Naive thymus-derived CD4-positive, alpha-beta T cell (primary cell): ENCODE data around the gene PLCZ1. TPM values are rescaled to one million over a fixed set of nuclear protein-coding genes. Genes with fewer than 3 reads are reported as not detected.

Experiments used
- ATAC-seq: fragments of 150-1000 bp; cut with Tn5 transposase; 2 replicates; pipeline ENCODE4 v1.10.0; 2021; ENCODE audit warnings: mild to moderate bottlenecking, moderate library complexity
- CTCF ChIA-PET: fragments of 350-600 bp; sonication (Branson Sonifier 250); formaldehyde crosslinking; loops from one replicate; lab custom pipeline; 2021; ENCODE audit warnings: antibody characterized with exemption; lab: Charles Lee
- POLR2A ChIA-PET: fragments of 350-600 bp; sonication (Branson Sonifier 250); formaldehyde crosslinking; loops from one replicate; lab custom pipeline; 2021; ENCODE audit warnings: antibody characterized with exemption, inconsistent platforms; lab: Charles Lee
- DNase-seq, 9 donors: peaks; one replicate each; pipeline versions ENCODE4 v3.0.0 to v3.0.0-alpha.2; 2020 to 2022; ENCODE audit warnings: mixed read lengths in 1 of 9
- H3K27ac ChIP-seq: one replicate; pipeline ENCODE4 v1.7.0; 2013; ENCODE audit warnings: mild to moderate bottlenecking, low read depth, low read length, moderate library complexity
- H3K27me3 ChIP-seq, 2 donors: one replicate each; pipeline ENCODE4 v1.7.0; 2013; ENCODE audit warnings: low read length in 2 of 2, mild to moderate bottlenecking in 2 of 2, moderate library complexity in 2 of 2; ENCODE audit not compliant: control insufficient read depth in 2 of 2, insufficient read depth in 2 of 2
- H3K36me3 ChIP-seq, 3 experiments: 1 replicate in 2 of 3; 2 replicates in 1 of 3; pipeline ENCODE4 v1.7.0; 2013; ENCODE audit warnings: low read length in 3 of 3, mild to moderate bottlenecking in 3 of 3, moderate library complexity in 1 of 3; ENCODE audit not compliant: insufficient read depth in 3 of 3, control insufficient read depth in 2 of 3
- H3K4me1 ChIP-seq, 2 donors: one replicate each; pipeline ENCODE4 v1.7.0; 2013; ENCODE audit warnings: low read length in 2 of 2, mild to moderate bottlenecking in 2 of 2, moderate library complexity in 1 of 2; ENCODE audit not compliant: control insufficient read depth in 2 of 2, insufficient read depth in 2 of 2
- H3K4me3 ChIP-seq: 2 replicates; pipeline ENCODE4 v1.7.0; 2013; ENCODE audit warnings: mild to moderate bottlenecking, low read length
- H3K9me3 ChIP-seq, 3 experiments: 1 replicate in 2 of 3; 2 replicates in 1 of 3; pipeline ENCODE4 v1.7.0; 2013; ENCODE audit warnings: low read length in 3 of 3; ENCODE audit not compliant: control insufficient read depth in 2 of 3
- H3K27ac Mint-ChIP-seq, 9 donors: one replicate each; pipeline ENCODE4 v1.8.0; 2020 to 2022; ENCODE audit warnings: mixed read lengths in 9 of 9, mild to moderate bottlenecking in 8 of 9, moderate library complexity in 5 of 9, inconsistent platforms in 2 of 9
- H3K27me3 Mint-ChIP-seq, 5 donors: one replicate each; pipeline ENCODE4 v1.8.0; 2021 to 2022; ENCODE audit warnings: mixed read lengths in 5 of 5, mild to moderate bottlenecking in 1 of 5
- H3K36me3 Mint-ChIP-seq, 5 donors: one replicate each; pipeline ENCODE4 v1.8.0; 2020 to 2022; ENCODE audit warnings: mixed read lengths in 5 of 5, mild to moderate bottlenecking in 3 of 5, inconsistent platforms in 1 of 5
- H3K4me1 Mint-ChIP-seq, 7 donors: one replicate each; pipeline ENCODE4 v1.8.0; 2020 to 2022; ENCODE audit warnings: mixed read lengths in 7 of 7, mild to moderate bottlenecking in 3 of 7, inconsistent platforms in 1 of 7
- H3K4me3 Mint-ChIP-seq, 10 donors: one replicate each; pipeline ENCODE4 v1.8.0; 2020 to 2022; ENCODE audit warnings: mild to moderate bottlenecking in 10 of 10, mixed read lengths in 10 of 10, moderate library complexity in 6 of 10, inconsistent platforms in 2 of 10
- H3K9me3 Mint-ChIP-seq, 11 donors: one replicate each; pipeline ENCODE4 v1.8.0; 2020 to 2022; ENCODE audit warnings: mixed read lengths in 11 of 11, mild to moderate bottlenecking in 4 of 11, inconsistent platforms in 1 of 11, moderate library complexity in 1 of 11
- intact Hi-C, 2 donors: fragments of 100-400 bp; cut with micrococcal nuclease; formaldehyde crosslinking; loops; one replicate each; pipeline ENCODE4 v1.15.1; 2023
- polyA plus RNA-seq, 2 donors: library from polyadenylated mRNA; unstranded; fragments of 300-500 nt; fragmentation: Illumina TruSeq; gene quantifications; one replicate each; pipeline ENCODE4 v1.2.3, GENCODE V29; 2021
- total RNA-seq, 6 experiments: library from RNA in 5 of 6; stranded (reverse) in 5 of 6; gene quantifications; 1 replicate in 5 of 6; 2 replicates in 1 of 6; pipeline ENCODE4 v1.2.3 and lab custom pipeline; 2021 to 2026

The PLCZ1 gene
- total and polyA plus RNA-seq, 7 experiments from 2014 or later: not detected

- ATAC-seq (no peak), DNase-seq (no peak)
- Histone ChIP-seq H3K9me3 (no peaks in the 10 kb centered on the region), H3K36me3 (no peaks in the 10 kb centered on the region), H3K4me1 (no peaks in the 10 kb centered on the region), H3K4me3 (no peak overlapping the region), H3K27me3 (no peaks in the 10 kb centered on the region), H3K27ac (no peak overlapping the region)
- no peak overlapping the region for H3K4me3 Mint-ChIP-seq
- H3K4me1 Mint-ChIP-seq: no peaks in the 10 kb centered on the region
- no peak overlapping the region for H3K27ac Mint-ChIP-seq
- H3K36me3 Mint-ChIP-seq: no peaks in the 10 kb centered on the region
- no peaks in the 10 kb centered on the region for H3K27me3 Mint-ChIP-seq
- intact Hi-C loops: no loop called here
- ChIA-PET CTCF (no interaction called here), POLR2A (no interaction called here)
- peaks cover 2 to 29% (median 8%) of the 10 kb centered on the region in 11 donors for H3K9me3 Mint-ChIP-seq
These were observed 6.7 kb downstream of the PLCZ1 start for GRCh38 chr12:18731156-18731555.

- H3K36me3 Mint-ChIP-seq: no peaks in the 10 kb centered on the region
- Histone ChIP-seq H3K36me3 (no peaks in the 10 kb centered on the region), H3K4me1 (no peaks in the 10 kb centered on the region), H3K27ac (no peak overlapping the region), H3K27me3 (no peaks in the 10 kb centered on the region), H3K4me3 (no peak overlapping the region), H3K9me3 (no peaks in the 10 kb centered on the region)
- DNase-seq: no peak
- H3K4me1 Mint-ChIP-seq: no peaks in the 10 kb centered on the region
- POLR2A ChIA-PET: no interaction called here
- peaks cover 0 to 17% (median 5%) of the 10 kb centered on the region in 11 donors for H3K9me3 Mint-ChIP-seq
- CTCF ChIA-PET: no interaction called here
- H3K4me3 Mint-ChIP-seq: no peak overlapping the region
- intact Hi-C loops: no loop called here
- no peak overlapping the region for H3K27ac Mint-ChIP-seq
- H3K27me3 Mint-ChIP-seq: no peaks in the 10 kb centered on the region
- no peak for ATAC-seq
These were observed 14.1 kb downstream of the PLCZ1 start for GRCh38 chr12:18723752-18724151.

GRCh38 chr12:18721452-18721851 is 16.4 kb downstream of the PLCZ1 start:
- no peak overlapping the region for H3K27ac ChIP-seq
- no peak overlapping the region for H3K27ac Mint-ChIP-seq
- H3K9me3 Mint-ChIP-seq: peaks cover 0 to 19% (median 2%) of the 10 kb centered on the region in 11 donors
- H3K27me3 ChIP-seq: no peaks in the 10 kb centered on the region
- no peak for ATAC-seq
- no peaks in the 10 kb centered on the region for H3K4me1 Mint-ChIP-seq
- no peaks in the 10 kb centered on the region for H3K36me3 ChIP-seq
- H3K4me1 ChIP-seq: no peaks in the 10 kb centered on the region
- no peaks in the 10 kb centered on the region for H3K9me3 ChIP-seq
- ChIA-PET CTCF (no interaction called here), POLR2A (no interaction called here)
- H3K4me3 Mint-ChIP-seq: no peak overlapping the region
- no peaks in the 10 kb centered on the region for H3K36me3 Mint-ChIP-seq
- DNase-seq: no peak
- intact Hi-C loops: no loop called here
- no peak overlapping the region for H3K4me3 ChIP-seq
- no peaks in the 10 kb centered on the region for H3K27me3 Mint-ChIP-seq

DNA sequence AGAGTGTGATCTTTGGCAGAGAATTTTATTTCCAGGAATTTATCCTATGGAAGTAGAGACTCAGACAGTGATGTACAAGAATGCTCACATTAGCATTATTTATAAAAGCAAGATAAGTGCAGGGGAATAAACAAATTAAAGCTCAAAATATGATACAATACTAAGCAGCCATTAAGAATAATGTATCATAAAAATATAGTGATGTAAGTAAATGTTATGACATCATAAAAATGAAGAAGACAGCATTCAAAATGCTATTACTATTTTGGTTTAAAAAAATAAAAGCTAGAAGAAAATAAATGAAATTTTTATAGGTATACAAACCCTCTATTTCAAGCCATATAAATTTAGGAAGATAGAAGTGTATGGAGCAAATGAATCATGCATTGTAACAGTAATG is 17.1 kb downstream of the PLCZ1 start:
- Histone ChIP-seq H3K9me3 (no peaks in the 10 kb centered on the region), H3K4me1 (no peaks in the 10 kb centered on the region), H3K27ac (no peak overlapping the region), H3K36me3 (no peaks in the 10 kb centered on the region), H3K27me3 (no peaks in the 10 kb centered on the region), H3K4me3 (no peak overlapping the region)
- CTCF ChIA-PET: no interaction called here
- Mint-ChIP-seq H3K27me3 (no peaks in the 10 kb centered on the region), H3K4me3 (no peak overlapping the region), H3K9me3 (peaks cover 0 to 20% (median 2%) of the 10 kb centered on the region in 11 donors), H3K4me1 (no peaks in the 10 kb centered on the region), H3K36me3 (no peaks in the 10 kb centered on the region), H3K27ac (no peak overlapping the region)
- DNase-seq (no peak), ATAC-seq (no peak)
- intact Hi-C loops: no loop called here
- POLR2A ChIA-PET: no interaction called here

DNA sequence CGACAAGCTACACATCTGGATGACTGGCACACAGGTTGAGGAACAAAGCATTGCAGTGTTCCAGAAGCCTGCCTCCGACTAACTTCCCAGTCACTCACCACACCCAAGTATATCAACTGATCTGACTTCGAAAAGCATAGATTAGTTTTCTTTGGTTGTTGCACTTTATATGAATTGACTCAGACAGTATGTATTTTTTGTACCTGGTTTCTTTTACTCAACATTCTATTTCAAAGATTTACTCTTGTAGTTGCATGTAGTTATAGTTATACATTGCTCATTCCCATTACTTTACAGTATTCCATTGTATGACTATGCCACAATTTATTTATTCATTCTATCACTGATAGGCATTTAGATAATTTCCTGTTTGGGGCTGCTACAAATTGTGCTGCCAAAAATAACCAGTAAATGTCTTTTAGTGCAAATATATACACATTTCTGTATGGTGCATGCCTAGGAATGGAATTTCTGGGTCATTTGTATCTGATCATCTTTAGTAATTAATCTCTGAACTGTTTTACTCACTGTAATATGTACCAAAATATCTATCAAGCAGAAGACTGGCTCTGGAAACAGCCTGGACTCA is 17.8 kb downstream of the PLCZ1 start:
- no peaks in the 10 kb centered on the region for H3K36me3 Mint-ChIP-seq
- peaks cover 0 to 20% (median 1%) of the 10 kb centered on the region in 11 donors for H3K9me3 Mint-ChIP-seq

DNA sequence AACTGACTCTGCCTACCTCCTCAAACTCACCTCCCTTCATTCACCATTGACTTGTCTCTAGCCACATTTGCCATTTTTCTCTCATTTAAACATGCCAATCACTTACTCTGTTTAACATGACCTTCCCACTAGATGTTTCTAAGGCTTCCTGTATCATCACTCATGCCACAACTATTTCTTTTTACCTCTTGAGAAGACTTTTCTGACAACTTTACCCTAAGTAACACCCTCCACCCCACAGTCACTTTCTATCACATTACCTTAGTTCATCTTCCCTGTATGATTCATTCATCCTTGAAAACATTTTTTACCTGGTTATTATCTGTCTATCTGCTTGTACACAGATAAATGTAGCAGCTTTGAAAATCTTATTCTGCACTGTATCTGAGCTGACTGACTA is 19.4 kb downstream of the PLCZ1 start:
- POLR2A ChIA-PET: no interaction called here
- Mint-ChIP-seq H3K4me1 (no peaks in the 10 kb centered on the region), H3K27me3 (no peaks in the 10 kb centered on the region), H3K27ac (no peak overlapping the region), H3K4me3 (no peak overlapping the region), H3K9me3 (peaks cover 0 to 29% (median 1%) of the 10 kb centered on the region in 11 donors), H3K36me3 (no peaks in the 10 kb centered on the region)
- CTCF ChIA-PET: no interaction called here
- intact Hi-C loops: no loop called here
- Histone ChIP-seq H3K27ac (no peak overlapping the region), H3K4me1 (no peaks in the 10 kb centered on the region), H3K36me3 (no peaks in the 10 kb centered on the region), H3K4me3 (no peak overlapping the region), H3K9me3 (no peaks in the 10 kb centered on the region), H3K27me3 (no peaks in the 10 kb centered on the region)
- ATAC-seq (no peak), DNase-seq (no peak)

More for the DNA sequence above, 17.8 kb downstream of the PLCZ1 start:
- H3K4me3 ChIP-seq: no peak overlapping the region
- H3K4me1 ChIP-seq: no peaks in the 10 kb centered on the region
- no peaks in the 10 kb centered on the region for H3K9me3 ChIP-seq
- CTCF ChIA-PET: no interaction called here
- no peak overlapping the region for H3K27ac ChIP-seq
- intact Hi-C loops: no loop called here
- Mint-ChIP-seq H3K4me1 (no peaks in the 10 kb centered on the region), H3K4me3 (no peak overlapping the region), H3K27me3 (no peaks in the 10 kb centered on the region), H3K27ac (no peak overlapping the region)
- POLR2A ChIA-PET: no interaction called here
- ATAC-seq: no peak
- no peaks in the 10 kb centered on the region for H3K27me3 ChIP-seq
- H3K36me3 ChIP-seq: no peaks in the 10 kb centered on the region
- DNase-seq: no peak

DNA sequence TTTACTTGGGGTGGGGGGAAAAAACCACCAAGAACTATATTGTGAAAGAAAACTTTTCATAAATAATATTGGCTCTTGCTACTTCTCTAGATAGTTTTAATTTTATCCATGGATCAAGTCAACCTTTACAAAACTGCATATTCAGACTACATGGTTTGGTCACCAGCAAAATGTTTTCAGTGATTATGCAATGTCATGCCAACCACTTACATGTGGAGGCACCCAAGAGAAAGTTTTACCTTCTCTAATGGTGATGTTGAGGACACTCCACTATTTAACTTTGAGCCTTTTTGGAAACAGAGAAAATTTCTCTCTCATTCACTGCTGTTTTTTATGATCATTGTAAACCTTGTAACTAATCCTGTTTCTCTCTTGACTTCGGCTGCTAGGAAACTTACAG is 21.6 kb downstream of the PLCZ1 start:
- Mint-ChIP-seq H3K27ac (no peak overlapping the region), H3K27me3 (no peaks in the 10 kb centered on the region), H3K4me3 (no peak overlapping the region), H3K9me3 (peaks cover 0 to 24% (median 3%) of the 10 kb centered on the region in 11 donors), H3K36me3 (no peaks in the 10 kb centered on the region), H3K4me1 (no peaks in the 10 kb centered on the region)
- no peak for ATAC-seq
- H3K27ac ChIP-seq: no peak overlapping the region
- ChIA-PET POLR2A (no interaction called here), CTCF (no interaction called here)
- no peak for DNase-seq
- no peaks in the 10 kb centered on the region for H3K9me3 ChIP-seq
- intact Hi-C loops: no loop called here
- no peak overlapping the region for H3K4me3 ChIP-seq
- no peaks in the 10 kb centered on the region for H3K4me1 ChIP-seq
- H3K36me3 ChIP-seq: no peaks in the 10 kb centered on the region
- H3K27me3 ChIP-seq: no peaks in the 10 kb centered on the region
